OCI-LY7 (cell line): ENCODE data around the gene PHF12. TPM values are rescaled to one million over a fixed set of nuclear protein-coding genes. Genes with fewer than 3 reads are reported as not detected.

Experiments
- BruUV-seq: library from RNA; stranded (reverse); fragments of 400-500 nt; replicated peaks from 2 replicates; lab custom pipeline; 2021; lab: Mats Ljungman, UMichigan
- CTCF ChIA-PET: fragments of 300-600 bp; sonication (Branson Sonifier 250); formaldehyde crosslinking; loops from one replicate; lab custom pipeline; 2022; ENCODE audit warnings: antibody characterized with exemption; ENCODE audit not compliant: unreplicated experiment; lab: Charles Lee
- POLR2A ChIA-PET: fragments of 300-600 bp; sonication (Branson Sonifier 250); formaldehyde crosslinking; loops from one replicate; lab custom pipeline; 2022; ENCODE audit warnings: antibody characterized with exemption; lab: Charles Lee
- DNase-seq: peaks from one replicate; pipeline ENCODE4 v3.0.0-alpha.2; 2015; ENCODE audit warnings: low spot score
- H2AFZ ChIP-seq: fragments of 200-600 bp; sonication (generic), shearing (Covaris generic); 2 replicates; pipeline ENCODE4 v1.6.1; 2014; ENCODE audit warnings: mild to moderate bottlenecking, antibody characterized with exemption, low read length, moderate library complexity
- H3K27ac ChIP-seq: fragments of 200-600 bp; sonication (generic); 2 replicates; pipeline ENCODE4 v1.5.1; 2014; ENCODE audit warnings: mixed run types, low read depth, mild to moderate bottlenecking, moderate library complexity, low read length, inconsistent platforms; ENCODE audit not compliant: poor library complexity, severe bottlenecking
- H3K36me3 ChIP-seq: fragments of 200-600 bp; sonication (generic); 2 replicates; pipeline ENCODE4 v1.6.1; 2014; ENCODE audit warnings: mild to moderate bottlenecking, antibody characterized with exemption, low read length, moderate library complexity, mixed read lengths; ENCODE audit not compliant: insufficient read depth
- H3K4me1 ChIP-seq: fragments of 200-600 bp; sonication (generic); 2 replicates; pipeline ENCODE4 v1.5.1; 2014; ENCODE audit warnings: mild to moderate bottlenecking, low read length; ENCODE audit not compliant: insufficient read depth, poor library complexity, severe bottlenecking
- H3K4me2 ChIP-seq: fragments of 200-600 bp; sonication (generic); 2 replicates; pipeline ENCODE4 v1.6.1; 2014; ENCODE audit warnings: mild to moderate bottlenecking, low read length
- H3K4me3 ChIP-seq: fragments of 200-600 bp; sonication (generic); 2 replicates; pipeline ENCODE4 v1.5.1; 2014; ENCODE audit warnings: mild to moderate bottlenecking, low read depth, low read length; ENCODE audit not compliant: poor library complexity, severe bottlenecking
- H3K79me2 ChIP-seq: fragments of 200-600 bp; sonication (generic); 2 replicates; pipeline ENCODE4 v1.6.1; 2016; ENCODE audit warnings: low read depth, mild to moderate bottlenecking, low read length, moderate library complexity, mixed read lengths; ENCODE audit not compliant: insufficient read depth
- H3K9me2 ChIP-seq: fragments of 200-600 bp; sonication (generic); 2 replicates; pipeline ENCODE4 v1.6.1; 2016; ENCODE audit warnings: mild to moderate bottlenecking, low read length, mixed read lengths; ENCODE audit not compliant: insufficient read depth
- H3K9me3 ChIP-seq: fragments of 200-600 bp; sonication (generic); 2 replicates; pipeline ENCODE4 v1.6.1; 2014; ENCODE audit warnings: mild to moderate bottlenecking, mixed run types, low read length, mixed read lengths
- H4K20me1 ChIP-seq: fragments of 200-600 bp; sonication (generic); 2 replicates; pipeline ENCODE4 v1.6.1; 2014; ENCODE audit warnings: mild to moderate bottlenecking, antibody characterized with exemption, low read length, moderate library complexity, mixed read lengths; ENCODE audit not compliant: insufficient read depth
- CTCF ChIP-seq: fragments of 200-600 bp; sonication (generic); conservative IDR thresholded peaks from 2 replicates; pipeline ENCODE4 v1.5.1; 2014; ENCODE audit warnings: mild to moderate bottlenecking, antibody characterized with exemption, low read length, moderate library complexity, mixed read lengths
- EZH2phosphoT487 ChIP-seq: fragments of 200-600 bp; sonication (generic); IDR thresholded peaks from 2 replicates; pipeline ENCODE4 v1.6.1; 2018; ENCODE audit warnings: low read depth, borderline replicate concordance, mild to moderate bottlenecking, mixed run types, antibody characterized with exemption, low read length, moderate library complexity, mixed read lengths
- intact Hi-C: fragments of 100-400 bp; cut with micrococcal nuclease; formaldehyde crosslinking; loops from one replicate; pipeline ENCODE4 v1.10.0; 2022; ENCODE audit not compliant: unreplicated experiment
- total RNA-seq, 2 experiments: library from RNA; depleted of rRNA in 1 of 2; stranded (reverse); fragments of >200 nt in 1 of 2; shearing (Covaris generic) in 1 of 2; gene quantifications; 2 replicates each; pipeline ENCODE4 v1.2.3, GENCODE V29; 2014 to 2022

Gene PHF12
- total RNA-seq, 2 experiments from 2014 or later, result 40.6 to 62.5 TPM

- peaks cover 96% of the 10 kb centered on the region for H3K36me3 ChIP-seq
- no peaks in the 10 kb centered on the region for H3K9me2 ChIP-seq
- no peak overlapping the region for H3K4me2 ChIP-seq
- no peaks in the 10 kb centered on the region for H4K20me1 ChIP-seq
- H3K4me1 ChIP-seq, result no peaks in the 10 kb centered on the region
- no peaks in the 10 kb centered on the region for H3K9me3 ChIP-seq
- CTCF ChIA-PET, result no interaction called here
- H3K79me2 ChIP-seq, result no peaks in the 10 kb centered on the region
- intact Hi-C loops, result no loop called here
- TF ChIP-seq EZH2phosphoT487, result no peak
- no peak for TF ChIP-seq CTCF
- DNase-seq, result no peak
- no TSS peak for BruUV-seq
- POLR2A ChIA-PET, result interaction anchor here (0.5 to 1.2 kb wide), 2 partner anchors 133 to 177 kb away, joined by 3 read pairs; no protein-coding TSS in a partner anchor
- H3K27ac ChIP-seq, result no peak overlapping the region
- H2AFZ ChIP-seq, result no peak overlapping the region
- no peak overlapping the region for H3K4me3 ChIP-seq
Observed at GRCh38 chr17:28918295-28918694, 33.0 kb downstream of the PHF12 start.

GRCh38 chr17:28917465-28917864, 33.9 kb downstream of the PHF12 start:
- H3K27ac ChIP-seq, result no peak overlapping the region
- no peak overlapping the region for H3K4me2 ChIP-seq
- TF ChIP-seq CTCF (no peak), EZH2phosphoT487 (no peak)
- ChIA-PET CTCF (interaction anchor here (1.5 kb wide), 1 partner anchor 153 kb away, joined by 3 read pairs; no protein-coding TSS in a partner anchor), POLR2A (no interaction called here)
- peaks cover 96% of the 10 kb centered on the region for H3K36me3 ChIP-seq
- H3K4me3 ChIP-seq, result no peak overlapping the region
- H3K9me2 ChIP-seq, result no peaks in the 10 kb centered on the region
- H3K4me1 ChIP-seq, result no peaks in the 10 kb centered on the region
- intact Hi-C loops, result no loop called here
- no peaks in the 10 kb centered on the region for H3K79me2 ChIP-seq
- no peak overlapping the region for H2AFZ ChIP-seq
- no peaks in the 10 kb centered on the region for H3K9me3 ChIP-seq
- no peak for DNase-seq
- no TSS peak for BruUV-seq
- H4K20me1 ChIP-seq, result no peaks in the 10 kb centered on the region

- BruUV-seq, result no TSS peak
- no peaks in the 10 kb centered on the region for H4K20me1 ChIP-seq
- no peaks in the 10 kb centered on the region for H3K9me2 ChIP-seq
- H3K4me3 ChIP-seq, result no peak overlapping the region
- CTCF ChIA-PET, result interaction anchor here (1.5 kb wide), 1 partner anchor 153 kb away, joined by 3 read pairs; no protein-coding TSS in a partner anchor
- intact Hi-C loops, result no loop called here
- H3K9me3 ChIP-seq, result no peaks in the 10 kb centered on the region
- POLR2A ChIA-PET, result interaction anchor here (0.7 kb wide), 1 partner anchor 62 kb away, joined by 3 read pairs; no protein-coding TSS in a partner anchor
- no peak overlapping the region for H2AFZ ChIP-seq
- H3K79me2 ChIP-seq, result no peaks in the 10 kb centered on the region
- no peak for DNase-seq
- H3K36me3 ChIP-seq, result peaks cover 96% of the 10 kb centered on the region
- no peak overlapping the region for H3K27ac ChIP-seq
- TF ChIP-seq CTCF, result no peak
- no peak for TF ChIP-seq EZH2phosphoT487
- H3K4me1 ChIP-seq, result no peaks in the 10 kb centered on the region
- H3K4me2 ChIP-seq, result no peak overlapping the region
Observed at GRCh38 chr17:28917029-28917428, 34.3 kb downstream of the PHF12 start.
